HFFc6 (cell line): ENCODE results near the gene ABTB2. TPM values are rescaled to one million over a fixed set of nuclear protein-coding genes. Genes with fewer than 3 reads are reported as not detected.

Source experiments
- DNase-seq: peaks from one replicate; pipeline ENCODE4 v3.0.0-alpha.2; 2018
- H3K27ac Mint-ChIP-seq: 2 replicates; pipeline ENCODE4 v1.8.0; 2020; ENCODE audit warnings: mild to moderate bottlenecking, mixed read lengths
- H3K27me3 Mint-ChIP-seq: 2 replicates; pipeline ENCODE4 v1.8.0; 2021; ENCODE audit warnings: mild to moderate bottlenecking, moderate library complexity, mixed read lengths; ENCODE audit not compliant: insufficient read depth
- H3K36me3 Mint-ChIP-seq: 2 replicates; pipeline ENCODE4 v1.8.0; 2021; ENCODE audit warnings: low read depth, mixed read lengths
- H3K4me1 Mint-ChIP-seq: 2 replicates; pipeline ENCODE4 v1.8.0; 2020; ENCODE audit warnings: low read depth, mixed read lengths
- H3K4me3 Mint-ChIP-seq: 2 replicates; pipeline ENCODE4 v1.8.0; 2020; ENCODE audit warnings: mild to moderate bottlenecking, moderate library complexity, mixed read lengths
- H3K9me3 Mint-ChIP-seq: 2 replicates; pipeline ENCODE4 v1.8.0; 2020; ENCODE audit warnings: mild to moderate bottlenecking, mixed read lengths
- CTCF ChIP-seq: fragments of 200-600 bp; sonication (generic); IDR thresholded peaks from 2 replicates; pipeline ENCODE4 v1.5.0; 2021; ENCODE audit warnings: antibody characterized with exemption, mild to moderate bottlenecking
- total RNA-seq, 6 experiments: library from RNA; stranded (reverse); fragmentation: NEBNext Ultra II Directional; extraction: Animal tissue kit (Norgen Biotek cat#: 25700); gene quantifications; 2 replicates in 1 of 6; 3 replicates in 5 of 6; pipeline ENCODE4 v1.2.3, GENCODE V29; 2021

The ABTB2 gene
- total RNA-seq, 6 experiments from 2014 or later, result 2.5 to 3.6 (median 2.8) TPM

GRCh38 chr11:34343686-34344085, 14.1 kb downstream of the ABTB2 start:
- H3K27ac Mint-ChIP-seq, result no peak overlapping the region
- H3K4me1 Mint-ChIP-seq, result peaks cover 54% of the 10 kb centered on the region
- peaks cover 21% of the 10 kb centered on the region for H3K27me3 Mint-ChIP-seq
- H3K4me3 Mint-ChIP-seq, result no peak overlapping the region
- TF ChIP-seq CTCF, result no peak
- no peak for DNase-seq
- H3K36me3 Mint-ChIP-seq, result no peaks in the 10 kb centered on the region
- H3K9me3 Mint-ChIP-seq, result no peaks in the 10 kb centered on the region

- peak overlapping the region; percentile 42; the same call in 1 of the 2 replicates for H3K27ac Mint-ChIP-seq
- no peaks in the 10 kb centered on the region for H3K36me3 Mint-ChIP-seq
- peak overlapping the region; percentile 34; the same call in 1 of the 2 replicates for H3K4me3 Mint-ChIP-seq
- H3K27me3 Mint-ChIP-seq, result peaks cover 17% of the 10 kb centered on the region
- no peaks in the 10 kb centered on the region for H3K9me3 Mint-ChIP-seq
- peak; percentile 79 for DNase-seq
- no peak for TF ChIP-seq CTCF
- peaks cover 54% of the 10 kb centered on the region for H3K4me1 Mint-ChIP-seq
Observed at GRCh38 chr11:34343153-34343552, 14.7 kb downstream of the ABTB2 start.

- Mint-ChIP-seq H3K4me1 (peaks cover 54% of the 10 kb centered on the region), H3K36me3 (no peaks in the 10 kb centered on the region), H3K9me3 (no peaks in the 10 kb centered on the region), H3K4me3 (no peak overlapping the region), H3K27ac (no peak overlapping the region), H3K27me3 (peaks cover 17% of the 10 kb centered on the region)
- TF ChIP-seq CTCF, result no peak
- no peak for DNase-seq
Observed at GRCh38 chr11:34341931-34342533, 15.8 kb downstream of the ABTB2 start.

- no peak for DNase-seq
- Mint-ChIP-seq H3K4me3 (no peak overlapping the region), H3K4me1 (peaks cover 44% of the 10 kb centered on the region), H3K9me3 (no peaks in the 10 kb centered on the region), H3K36me3 (no peaks in the 10 kb centered on the region), H3K27me3 (peaks cover 17% of the 10 kb centered on the region), H3K27ac (no peak overlapping the region)
- TF ChIP-seq CTCF, result no peak
Observed at GRCh38 chr11:34341096-34341495, 16.7 kb downstream of the ABTB2 start.

- no peak overlapping the region for H3K4me3 Mint-ChIP-seq
- no peak overlapping the region for H3K27ac Mint-ChIP-seq
- H3K9me3 Mint-ChIP-seq, result no peaks in the 10 kb centered on the region
- DNase-seq, result no peak
- peaks cover 40% of the 10 kb centered on the region for H3K4me1 Mint-ChIP-seq
- no peaks in the 10 kb centered on the region for H3K36me3 Mint-ChIP-seq
- peaks cover 17% of the 10 kb centered on the region for H3K27me3 Mint-ChIP-seq
- no peak for TF ChIP-seq CTCF
Observed at GRCh38 chr11:34340653-34341052, 17.2 kb downstream of the ABTB2 start.
